ENCODE data around the gene SYT3. TPM values are rescaled to one million over a fixed set of nuclear protein-coding genes. Genes with fewer than 3 reads are reported as not detected.

Gene SYT3
- total RNA-seq, 2 experiments from 2014 or later: 0.16 to 0.17 TPM

GRCh38 chr19:50668416-50668815, 28.7 kb upstream of the SYT3 start:
- BruUV-seq (replicated peaks): no TSS peak
- Histone ChIP-seq H4K20me1 (ENCODE audit: insufficient read depth, low read length) (no peaks in the 10 kb centered on the region), H3K36me3 (ENCODE audit: insufficient read depth, low read length) (no peaks in the 10 kb centered on the region), H2AFZ (ENCODE audit: low read length) (no peak overlapping the region), H3K4me3 (ENCODE audit: low read depth, low read length, poor library complexity, severe bottlenecking) (no peak overlapping the region), H3K4me2 (ENCODE audit: low read length) (no peak overlapping the region), H3K4me1 (ENCODE audit: insufficient read depth, low read length, poor library complexity, severe bottlenecking) (no peaks in the 10 kb centered on the region), H3K9me2 (ENCODE audit: insufficient read depth, low read length) (no peaks in the 10 kb centered on the region), H3K9me3 (ENCODE audit: low read length) (no peaks in the 10 kb centered on the region), H3K79me2 (ENCODE audit: insufficient read depth, low read depth, low read length) (no peaks in the 10 kb centered on the region), H3K27ac (ENCODE audit: low read depth, low read length, poor library complexity, severe bottlenecking) (no peak overlapping the region)
- no peak for DNase-seq (ENCODE audit: low spot score)
- ChIA-PET POLR2A (no interaction called here), CTCF (ENCODE audit: unreplicated experiment) (no interaction called here)
- TF ChIP-seq, protein P1, sequence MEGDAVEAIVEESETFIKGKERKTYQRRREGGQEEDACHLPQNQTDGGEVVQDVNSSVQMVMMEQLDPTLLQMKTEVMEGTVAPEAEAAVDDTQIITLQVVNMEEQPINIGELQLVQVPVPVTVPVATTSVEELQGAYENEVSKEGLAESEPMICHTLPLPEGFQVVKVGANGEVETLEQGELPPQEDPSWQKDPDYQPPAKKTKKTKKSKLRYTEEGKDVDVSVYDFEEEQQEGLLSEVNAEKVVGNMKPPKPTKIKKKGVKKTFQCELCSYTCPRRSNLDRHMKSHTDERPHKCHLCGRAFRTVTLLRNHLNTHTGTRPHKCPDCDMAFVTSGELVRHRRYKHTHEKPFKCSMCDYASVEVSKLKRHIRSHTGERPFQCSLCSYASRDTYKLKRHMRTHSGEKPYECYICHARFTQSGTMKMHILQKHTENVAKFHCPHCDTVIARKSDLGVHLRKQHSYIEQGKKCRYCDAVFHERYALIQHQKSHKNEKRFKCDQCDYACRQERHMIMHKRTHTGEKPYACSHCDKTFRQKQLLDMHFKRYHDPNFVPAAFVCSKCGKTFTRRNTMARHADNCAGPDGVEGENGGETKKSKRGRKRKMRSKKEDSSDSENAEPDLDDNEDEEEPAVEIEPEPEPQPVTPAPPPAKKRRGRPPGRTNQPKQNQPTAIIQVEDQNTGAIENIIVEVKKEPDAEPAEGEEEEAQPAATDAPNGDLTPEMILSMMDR (conservative IDR thresholded peaks at IDR 0.05; ENCODE audit: low read length): no peak
- no peak for TF ChIP-seq EZH2phosphoT487 (IDR thresholded peaks at IDR 0.05; ENCODE audit: borderline replicate concordance, low read depth, low read length)
- intact Hi-C loops (cut with micrococcal nuclease; ENCODE audit: unreplicated experiment): no loop called here

DNA sequence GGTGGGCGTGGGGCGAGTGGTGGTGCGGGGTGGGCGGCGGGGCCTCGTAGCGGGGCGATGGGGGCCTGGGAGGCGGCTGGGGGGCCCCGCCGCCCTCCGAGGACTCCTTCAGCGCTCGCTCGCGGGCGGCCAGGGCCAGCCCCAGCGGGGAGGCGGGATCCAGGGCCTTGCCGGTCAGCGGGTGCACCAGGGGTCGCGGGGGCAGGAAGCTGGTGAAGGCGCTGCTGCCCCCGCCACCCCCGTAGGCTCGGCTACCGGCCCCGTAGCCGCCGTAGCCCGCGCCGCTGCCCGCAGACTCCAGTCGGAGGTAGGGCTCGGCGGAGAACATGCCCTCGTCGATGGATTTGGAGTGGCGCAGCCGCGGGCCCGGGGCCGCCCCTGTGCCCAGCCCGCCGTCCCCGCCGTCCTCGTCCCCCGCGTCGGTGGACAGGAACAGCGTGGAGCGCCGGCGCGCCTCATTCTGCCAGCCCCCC, 28.1 kb upstream of the SYT3 start:
- CTCF ChIA-PET (ENCODE audit: unreplicated experiment): no interaction called here
- no TSS peak for BruUV-seq (replicated peaks)
- TF ChIP-seq, protein P1 (conservative IDR thresholded peaks at IDR 0.05; ENCODE audit: low read length): no peak
- TF ChIP-seq EZH2phosphoT487 (IDR thresholded peaks at IDR 0.05; ENCODE audit: borderline replicate concordance, low read depth, low read length): no peak
- Histone ChIP-seq H3K4me2 (ENCODE audit: low read length) (no peak overlapping the region), H3K36me3 (ENCODE audit: insufficient read depth, low read length) (no peaks in the 10 kb centered on the region), H4K20me1 (ENCODE audit: insufficient read depth, low read length) (no peaks in the 10 kb centered on the region), H3K79me2 (ENCODE audit: insufficient read depth, low read depth, low read length) (no peaks in the 10 kb centered on the region), H2AFZ (ENCODE audit: low read length) (no peak overlapping the region), H3K9me3 (ENCODE audit: low read length) (no peaks in the 10 kb centered on the region), H3K4me3 (ENCODE audit: low read depth, low read length, poor library complexity, severe bottlenecking) (no peak overlapping the region), H3K9me2 (ENCODE audit: insufficient read depth, low read length) (no peaks in the 10 kb centered on the region), H3K27ac (ENCODE audit: low read depth, low read length, poor library complexity, severe bottlenecking) (no peak overlapping the region), H3K4me1 (ENCODE audit: insufficient read depth, low read length, poor library complexity, severe bottlenecking) (no peaks in the 10 kb centered on the region)
- no peak for DNase-seq (ENCODE audit: low spot score)
- intact Hi-C loops (cut with micrococcal nuclease; ENCODE audit: unreplicated experiment): no loop called here
- POLR2A ChIA-PET: no interaction called here

GRCh38 chr19:50667177-50667758, 27.6 kb upstream of the SYT3 start:
- Histone ChIP-seq H3K9me2 (ENCODE audit: insufficient read depth, low read length) (no peaks in the 10 kb centered on the region), H3K79me2 (ENCODE audit: insufficient read depth, low read depth, low read length) (no peaks in the 10 kb centered on the region), H3K36me3 (ENCODE audit: insufficient read depth, low read length) (no peaks in the 10 kb centered on the region), H3K4me2 (ENCODE audit: low read length) (no peak overlapping the region), H3K9me3 (ENCODE audit: low read length) (no peaks in the 10 kb centered on the region), H4K20me1 (ENCODE audit: insufficient read depth, low read length) (no peaks in the 10 kb centered on the region), H3K27ac (ENCODE audit: low read depth, low read length, poor library complexity, severe bottlenecking) (no peak overlapping the region), H3K4me3 (ENCODE audit: low read depth, low read length, poor library complexity, severe bottlenecking) (no peak overlapping the region), H3K4me1 (ENCODE audit: insufficient read depth, low read length, poor library complexity, severe bottlenecking) (no peaks in the 10 kb centered on the region), H2AFZ (ENCODE audit: low read length) (no peak overlapping the region)
- CTCF ChIA-PET (ENCODE audit: unreplicated experiment): no interaction called here
- TF ChIP-seq, protein P1 (conservative IDR thresholded peaks at IDR 0.05; ENCODE audit: low read length): no peak
- no peak for TF ChIP-seq EZH2phosphoT487 (IDR thresholded peaks at IDR 0.05; ENCODE audit: borderline replicate concordance, low read depth, low read length)
- no TSS peak for BruUV-seq (replicated peaks)
- POLR2A ChIA-PET: no interaction called here
- DNase-seq (ENCODE audit: low spot score): no peak
- intact Hi-C loops (cut with micrococcal nuclease; ENCODE audit: unreplicated experiment): no loop called here

Measured in OCI-LY7 (cell line).